ENCODE data around the gene RGL2. TPM values are rescaled to one million over a fixed set of nuclear protein-coding genes. Genes with fewer than 3 reads are reported as not detected.

The RGL2 gene
- total and polyA plus RNA-seq, 2 of the 13 experiments (the other 11 are each of a cell fraction or from before 2014, with no cell fraction given), result 22.9 to 47.4 TPM

- no peak for TF ChIP-seq TCF7 (IDR thresholded peaks at IDR 0.05; ENCODE audit: low read depth)
- no peak for TF ChIP-seq ZNF354B (CRISPR knock-in tag; IDR thresholded peaks at IDR 0.05)
- TF ChIP-seq AFF4 (CRISPR knock-in tag; IDR thresholded peaks at IDR 0.05), result no peak
- 0 out of 2 replicates have a peak, but pooled peaks have one; percentile 29 for TF ChIP-seq ZNF274 (CRISPR knock-in tag; IDR thresholded peaks at IDR 0.05)
- no peak for TF ChIP-seq ZNF33A (CRISPR knock-in tag; IDR thresholded peaks at IDR 0.05; ENCODE audit: borderline replicate concordance)
- TF ChIP-seq EHMT2 (IDR thresholded peaks at IDR 0.05; ENCODE audit: borderline replicate concordance, low read depth, low read length), result no peak
- no peak for TF ChIP-seq PHF20 (CRISPR knock-in tag; IDR thresholded peaks at IDR 0.05)
- TF ChIP-seq MTA1 (CRISPR knock-in tag; IDR thresholded peaks at IDR 0.05; ENCODE audit: borderline replicate concordance), result no peak; the same call in 1 of the 2 replicates
- TF ChIP-seq GTF3A (CRISPR knock-in tag; conservative IDR thresholded peaks at IDR 0.05), result no peak
- TF ChIP-seq ZNF597 (CRISPR knock-in tag; IDR thresholded peaks at IDR 0.05), result no peak
- no peak for TF ChIP-seq ZNF737 (CRISPR knock-in tag; IDR thresholded peaks at IDR 0.05; ENCODE audit: borderline replicate concordance)
- no peak for TF ChIP-seq ZNF772 (CRISPR knock-in tag; IDR thresholded peaks at IDR 0.05)
- TF ChIP-seq ZSCAN25 (CRISPR knock-in tag; IDR thresholded peaks at IDR 0.05), result 0 out of 2 replicates have a peak, but pooled peaks have one; percentile 36
- no peak; the same call in none of the 2 replicates for TF ChIP-seq ZNF572 (CRISPR knock-in tag; IDR thresholded peaks at IDR 0.05)
- no peak for TF ChIP-seq ZNF253 (CRISPR knock-in tag; IDR thresholded peaks at IDR 0.05; ENCODE audit: borderline replicate concordance)
- no peak for TF ChIP-seq ZNF709 (CRISPR knock-in tag; IDR thresholded peaks at IDR 0.05)
- TF ChIP-seq CTCF (CRISPR knock-in tag; IDR thresholded peaks at IDR 0.05), result 0 out of 2 replicates have a peak, but pooled peaks have one; percentile 26
- no peak for TF ChIP-seq ATF7 (IDR thresholded peaks at IDR 0.05)
- no peak for TF ChIP-seq ATF7 (CRISPR knock-in tag; IDR thresholded peaks at IDR 0.05)
- TF ChIP-seq NONO (IDR thresholded peaks at IDR 0.05), result no peak
- TF ChIP-seq NONO (CRISPR knock-in tag; conservative IDR thresholded peaks at IDR 0.05), result no peak
These were observed 14.5 kb upstream of the RGL2 start (continued) for GRCh38 chr6:33313105-33313708.

All from HepG2 (cell line).